Skeletal muscle cell (primary cell): Measurements from ENCODE around the gene SMIM5.
"Not testable (repeated sequence)": the region's sequence is repeated elsewhere in the genome, so short reads cannot be mapped to it uniquely, and the experiment has no call there.

Source experiments
- DNase-seq: peaks from one replicate; pipeline ENCODE4 v3.0.0-alpha.2; 2010; ENCODE audit warnings: low read depth
- H3K4me3 ChIP-seq: 2 replicates; pipeline ENCODE4 v1.5.1; 2011; ENCODE audit warnings: low read depth, mild to moderate bottlenecking, control low read depth, low read length, moderate library complexity

Gene SMIM5, protein sequence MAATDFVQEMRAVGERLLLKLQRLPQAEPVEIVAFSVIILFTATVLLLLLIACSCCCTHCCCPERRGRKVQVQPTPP

DNA sequence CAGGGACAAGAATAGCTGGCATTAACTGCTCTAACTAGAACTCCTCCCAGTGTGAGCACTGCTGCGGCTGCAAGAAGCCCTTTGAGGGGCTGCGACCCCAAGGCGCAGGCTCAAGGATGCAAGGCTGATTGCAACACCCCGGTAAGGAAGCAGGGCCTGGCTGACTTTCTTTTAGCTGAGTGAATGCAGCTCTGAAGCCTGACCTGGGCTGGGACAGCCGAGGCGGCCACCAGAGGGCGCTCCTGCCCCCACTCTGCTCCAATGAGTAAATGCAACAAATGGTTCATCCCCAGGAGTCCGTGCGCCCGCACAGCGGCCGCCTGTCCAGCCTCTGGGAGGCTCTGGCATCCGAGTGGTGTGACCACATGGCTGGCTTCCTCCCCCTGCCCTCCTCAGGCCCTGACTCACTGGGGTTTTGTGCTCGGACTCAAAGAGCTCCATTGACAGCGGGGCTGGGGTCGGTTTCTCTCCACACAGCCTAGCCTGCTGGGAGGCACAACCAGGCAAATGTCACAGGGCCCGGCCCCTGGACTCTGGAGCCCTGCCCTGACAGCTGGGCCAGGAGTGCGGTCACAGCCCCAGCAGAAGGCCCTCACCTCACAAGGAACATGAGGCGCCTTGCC, at the start of gene SMIM5:
TSS of gene SMIM5 (plus strand) at position 572 of the 623 bp plus-strand sequence. CDS start 6,768 bp downstream, outside the sequence.
- no peak within 1 kb of the TSS for H3K4me3 ChIP-seq
- DNase-seq: peak; percentile 60

DNA sequence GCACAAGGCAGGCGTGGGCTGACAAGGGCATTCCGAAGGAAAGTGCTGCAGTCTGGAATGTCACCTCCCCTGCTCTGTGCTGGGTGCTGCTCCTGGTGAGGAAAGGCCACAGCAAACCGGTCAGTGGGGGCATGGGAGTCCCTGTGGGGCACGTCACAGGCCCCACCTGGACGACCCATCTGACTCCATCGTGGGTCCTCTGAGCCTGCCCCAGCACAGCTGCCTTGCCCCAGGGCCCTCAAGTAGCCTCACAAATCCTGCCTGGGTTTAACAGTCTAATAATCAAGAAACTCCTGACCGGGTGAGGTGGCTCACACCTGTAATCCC, 48.4 kb upstream of the SMIM5 start:
- DNase-seq: no peak
- no peak overlapping the region for H3K4me3 ChIP-seq

DNA sequence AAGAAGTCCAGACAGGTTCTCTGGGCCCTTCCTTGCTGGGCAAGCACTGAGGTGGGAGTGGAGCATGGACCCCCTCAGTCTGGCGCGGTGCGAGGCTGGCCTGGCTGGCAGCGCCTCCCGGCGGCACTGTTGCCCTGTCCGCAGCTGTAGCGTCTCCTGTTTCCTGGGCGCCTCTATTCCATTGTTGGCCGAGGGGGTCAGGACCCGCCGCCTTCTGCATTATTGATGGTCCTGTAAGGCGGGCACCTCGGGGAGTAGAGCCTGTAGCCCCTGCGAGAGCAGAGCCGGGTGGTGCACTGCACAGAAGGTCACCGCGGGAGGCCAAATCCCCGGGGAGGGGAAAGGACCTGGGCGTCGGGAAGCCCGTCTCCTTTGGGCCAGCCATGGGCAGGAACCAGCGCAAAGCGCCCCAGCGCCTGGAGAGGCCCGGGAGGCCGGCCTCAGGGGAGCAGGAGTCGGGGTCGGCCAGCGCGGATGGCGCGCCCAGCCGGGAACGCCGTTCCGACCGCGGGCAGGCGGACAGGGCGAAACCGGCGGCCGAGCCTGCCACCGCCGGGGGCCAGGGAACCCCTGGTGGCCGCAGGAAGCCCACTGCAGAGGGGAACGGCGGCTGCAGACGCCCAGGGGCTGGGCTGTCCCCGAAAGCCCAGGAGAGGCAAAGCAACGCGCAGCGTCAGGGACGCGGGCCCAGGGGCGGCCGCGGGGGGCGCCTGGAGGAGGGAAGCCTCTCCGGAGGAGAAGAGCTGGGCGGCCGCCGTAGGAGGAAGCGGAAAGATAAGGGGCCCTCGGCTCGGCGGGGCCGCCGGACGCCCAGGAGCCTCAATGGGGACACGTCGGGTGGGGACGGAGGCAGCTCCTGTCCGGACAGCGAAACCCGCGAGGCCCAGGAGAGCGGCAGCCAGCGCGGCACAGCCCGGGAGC, 45.3 kb upstream of the SMIM5 start, which contains the start of gene MYO15B:
TSS of gene MYO15B (plus strand) at position 126 of the 921 bp plus-strand sequence. CDS start at position 384, 258 bp downstream.
- DNase-seq: no peak
- peak within 1 kb of the TSS; percentile 50 for H3K4me3 ChIP-seq

DNA sequence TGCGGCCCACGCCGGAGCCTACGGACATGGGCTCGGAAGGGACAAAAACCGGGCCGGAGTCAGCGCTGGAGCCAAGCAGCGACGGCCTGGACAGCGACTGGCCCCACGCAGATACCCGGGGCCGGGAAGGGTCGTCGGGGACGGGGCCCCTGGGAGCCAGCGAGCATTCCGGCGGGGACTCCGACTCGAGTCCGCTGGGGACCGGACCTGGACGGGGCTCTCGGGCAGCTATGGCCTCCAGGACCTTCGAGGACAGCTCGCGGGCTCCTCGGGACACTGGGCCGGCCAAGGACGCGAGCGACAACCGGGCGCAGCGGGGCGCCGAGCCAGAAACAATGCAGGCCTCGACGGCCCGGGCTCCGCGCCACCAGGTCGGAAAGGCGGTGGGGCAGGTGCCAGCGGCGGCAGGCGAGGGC, 44.6 kb upstream of the SMIM5 start:
- H3K4me3 ChIP-seq: peak overlapping the region; percentile 50
- DNase-seq: no peak

DNA sequence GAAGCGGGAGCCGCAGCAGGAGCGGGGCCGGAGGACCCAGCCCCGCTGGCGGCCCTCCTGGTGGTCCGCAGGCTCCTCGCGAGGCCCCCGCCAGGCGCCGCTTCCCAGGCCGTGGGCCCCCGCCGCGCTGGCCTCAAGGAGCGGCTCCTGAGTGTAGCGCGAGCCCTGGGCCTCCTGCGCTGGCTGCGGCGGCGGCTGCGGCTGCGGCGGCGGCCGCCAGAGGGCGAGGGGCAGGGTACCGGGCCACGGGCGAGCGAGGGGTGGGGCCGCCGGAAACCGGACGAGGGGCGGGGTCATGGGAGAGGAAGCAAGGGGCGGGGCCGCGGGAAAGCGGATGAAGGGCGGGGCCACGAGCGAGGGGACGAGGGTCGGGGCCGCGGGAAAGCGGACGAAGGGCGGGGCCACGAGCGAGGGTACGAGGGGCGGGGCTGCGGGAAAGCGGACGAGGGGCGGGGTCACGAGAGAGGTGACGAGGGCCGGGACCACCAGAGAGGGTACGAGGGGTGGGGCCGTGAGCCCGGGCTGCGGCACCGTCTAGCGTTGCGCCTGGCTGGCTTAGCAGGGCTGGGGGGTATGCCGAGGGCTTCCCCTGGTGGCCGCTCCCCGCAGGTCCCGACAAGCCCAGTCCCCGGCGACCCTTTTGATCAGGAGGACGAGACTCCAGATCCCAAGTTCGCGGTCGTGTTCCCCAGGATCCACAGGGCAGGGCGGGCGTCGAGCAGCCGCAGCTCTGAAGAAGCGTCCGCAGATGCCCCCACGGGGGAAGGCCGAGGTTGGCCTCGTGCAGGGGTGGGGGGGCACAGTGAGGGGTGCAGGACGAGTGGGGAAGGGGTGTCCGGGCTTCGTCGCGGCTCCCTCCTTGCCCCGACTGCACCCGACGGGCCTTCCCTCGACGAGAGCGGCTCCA, 44.0 kb upstream of the SMIM5 start:
- H3K4me3 ChIP-seq: peak overlapping the region; percentile 50
- peak; percentile 39 for DNase-seq

DNA sequence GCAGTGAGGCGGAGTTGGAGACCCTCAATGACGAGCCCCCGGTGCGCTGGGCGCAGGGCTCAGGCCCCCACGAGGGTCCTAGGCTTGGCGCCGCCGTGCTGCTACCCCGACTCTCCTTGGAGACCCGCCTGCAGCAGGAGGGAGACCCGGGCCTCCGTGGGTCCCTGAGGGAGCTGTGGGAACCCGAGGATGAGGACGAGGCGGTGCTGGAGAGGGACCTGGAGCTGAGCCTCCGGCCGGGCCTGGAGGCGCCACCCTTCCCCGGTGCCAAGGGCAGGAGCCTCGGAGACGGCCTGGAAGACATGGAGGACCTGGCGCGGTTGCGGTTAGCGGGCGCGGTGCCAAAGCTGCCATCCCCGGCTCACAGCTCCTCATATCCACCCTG, 43.3 kb upstream of the SMIM5 start:
- no peak for DNase-seq
- H3K4me3 ChIP-seq: peak overlapping the region; percentile 50

DNA sequence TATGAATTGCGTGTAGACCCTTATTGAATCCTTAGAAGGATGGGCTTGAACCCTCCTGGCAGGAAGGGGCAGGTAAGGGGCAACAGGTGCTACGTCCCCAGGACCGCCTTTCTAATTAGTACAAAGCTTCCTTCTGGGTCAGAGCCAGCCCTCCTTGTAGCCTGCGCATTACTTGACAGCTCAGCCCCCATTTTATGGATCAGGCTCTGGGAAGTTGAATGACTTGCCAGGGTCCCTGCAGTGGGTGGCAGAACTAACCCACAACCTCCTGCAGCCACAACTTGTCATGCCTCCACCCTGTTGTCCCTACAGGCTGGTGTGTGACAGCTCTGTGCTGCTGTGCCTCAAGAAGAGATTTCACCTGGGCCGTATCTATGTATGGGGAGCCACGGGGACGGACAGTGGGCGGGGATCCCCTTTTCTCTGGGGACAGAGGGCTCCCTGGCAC, 42.9 kb upstream of the SMIM5 start:
- H3K4me3 ChIP-seq: no peak overlapping the region
- no peak for DNase-seq

DNA sequence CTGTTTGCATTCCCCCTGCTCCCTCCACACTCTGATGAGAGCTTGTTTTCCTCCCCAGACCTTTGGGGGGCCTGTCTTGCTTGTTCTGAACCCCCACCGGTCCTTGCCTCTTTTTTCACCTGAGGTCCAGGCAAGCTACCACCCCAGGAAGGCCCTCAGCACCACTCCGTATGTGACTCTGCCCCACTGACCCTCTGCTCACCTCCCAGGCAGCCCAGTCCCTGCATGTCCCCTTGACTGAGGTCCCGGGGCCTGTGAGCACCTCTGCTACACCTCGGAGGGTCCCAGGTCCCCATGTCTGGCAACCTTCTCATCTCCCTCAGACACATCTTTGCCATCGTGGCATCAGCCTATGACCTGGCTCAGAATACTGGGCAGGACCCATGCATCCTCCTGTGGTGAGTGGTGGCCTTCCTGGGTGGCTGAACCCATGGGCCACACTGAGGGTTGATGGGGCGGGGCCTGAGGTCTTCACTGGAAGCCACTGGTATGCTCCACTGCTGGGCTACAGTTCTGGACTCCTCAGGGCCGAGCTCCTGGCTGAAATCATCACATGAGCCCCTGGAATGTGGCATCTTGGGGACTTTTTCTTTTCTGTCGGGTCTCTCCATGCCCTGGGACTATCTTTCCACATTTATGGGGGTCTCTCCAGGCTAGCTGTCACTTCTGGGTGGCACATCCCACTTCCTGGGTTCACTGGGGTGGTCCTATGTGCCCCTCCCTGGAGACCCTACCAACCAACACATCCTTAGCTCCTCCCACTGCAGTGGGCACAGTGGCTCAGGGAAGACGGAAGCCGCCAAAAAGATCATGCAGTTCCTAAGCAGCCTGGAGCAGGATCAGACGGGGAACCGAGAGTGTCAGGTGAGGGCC, 42.1 kb upstream of the SMIM5 start:
- DNase-seq: no peak
- H3K4me3 ChIP-seq: no peak overlapping the region

DNA sequence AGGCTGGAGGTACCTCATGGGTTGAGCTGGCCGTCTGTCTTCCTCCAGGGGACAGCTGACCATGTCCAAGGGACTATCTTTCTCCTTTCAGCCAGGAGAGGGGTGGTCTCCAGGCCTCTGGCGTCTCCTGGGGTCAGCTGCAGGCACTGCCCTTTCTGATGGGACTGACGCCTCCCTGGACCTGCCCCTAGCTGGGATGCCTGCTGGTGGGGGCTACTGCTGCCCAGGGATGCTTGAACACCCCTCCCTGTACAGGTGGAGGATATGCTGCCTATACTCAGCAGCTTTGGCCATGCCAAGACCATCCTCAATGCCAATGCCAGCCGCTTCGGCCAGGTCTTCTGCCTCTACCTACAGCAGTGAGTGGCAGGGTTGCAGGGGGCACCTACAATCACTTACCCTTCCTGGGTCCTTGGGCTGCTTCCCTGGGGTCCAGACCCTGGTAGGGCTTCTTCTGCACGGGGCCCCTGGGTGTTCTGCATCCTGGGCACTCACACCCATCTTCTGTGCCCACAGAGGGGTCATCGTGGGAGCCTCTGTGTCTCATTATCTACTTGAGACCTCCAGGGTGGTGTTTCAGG, 41.4 kb upstream of the SMIM5 start:
- no peak for DNase-seq
- no peak overlapping the region for H3K4me3 ChIP-seq

DNA sequence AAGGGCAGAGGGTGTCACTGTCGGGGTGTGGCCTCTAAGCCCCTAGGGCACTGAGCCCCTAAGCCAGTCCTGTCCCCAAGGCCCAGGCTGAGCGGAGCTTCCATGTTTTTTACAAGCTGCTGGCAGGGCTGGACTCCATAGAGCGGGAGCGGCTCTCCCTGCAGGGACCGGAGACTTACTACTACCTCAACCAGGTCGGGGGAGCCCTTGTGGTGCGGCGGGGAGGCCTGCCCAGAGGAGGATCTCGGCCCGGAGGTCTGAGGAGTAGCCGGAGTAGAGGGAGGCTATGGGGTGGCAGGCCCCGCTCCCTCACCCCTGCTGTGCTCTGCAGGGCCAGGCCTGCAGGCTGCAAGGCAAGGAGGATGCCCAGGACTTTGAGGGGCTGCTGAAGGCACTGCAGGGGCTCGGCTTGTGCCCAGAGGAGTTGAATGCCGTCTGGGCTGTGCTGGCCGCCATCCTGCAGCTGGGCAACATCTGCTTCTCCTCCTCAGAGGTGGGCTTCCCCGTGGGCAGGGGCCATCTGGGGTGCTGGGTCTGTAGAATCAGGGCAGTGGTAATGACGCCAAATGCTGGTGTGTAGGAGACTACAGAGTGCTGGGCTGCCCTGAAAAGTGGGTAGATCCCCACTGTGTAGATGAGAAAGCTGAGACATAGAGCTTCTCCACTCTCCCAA, 40.8 kb upstream of the SMIM5 start:
- DNase-seq: no peak
- H3K4me3 ChIP-seq: no peak overlapping the region

DNA sequence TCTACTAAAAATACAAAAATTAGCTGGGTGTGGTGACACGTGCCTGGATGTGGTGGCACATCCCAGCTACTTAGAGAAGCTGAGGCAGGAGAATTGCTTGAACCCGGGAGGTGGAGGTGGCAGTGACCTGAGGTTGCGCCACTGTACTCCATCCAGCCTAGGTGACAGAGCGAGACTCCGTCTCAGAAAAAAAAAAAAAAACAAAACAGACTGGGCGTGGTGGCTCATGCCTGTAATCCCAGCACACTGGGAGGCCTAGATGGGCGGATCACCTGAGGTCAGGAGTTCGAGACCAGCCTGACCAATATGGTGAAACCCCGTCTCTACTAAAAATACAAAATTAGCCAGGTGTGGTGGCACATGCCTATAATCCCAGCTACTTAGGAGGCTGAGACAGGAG, 39.8 kb upstream of the SMIM5 start:
- not testable (repeated sequence) for H3K4me3 ChIP-seq, DNase-seq

DNA sequence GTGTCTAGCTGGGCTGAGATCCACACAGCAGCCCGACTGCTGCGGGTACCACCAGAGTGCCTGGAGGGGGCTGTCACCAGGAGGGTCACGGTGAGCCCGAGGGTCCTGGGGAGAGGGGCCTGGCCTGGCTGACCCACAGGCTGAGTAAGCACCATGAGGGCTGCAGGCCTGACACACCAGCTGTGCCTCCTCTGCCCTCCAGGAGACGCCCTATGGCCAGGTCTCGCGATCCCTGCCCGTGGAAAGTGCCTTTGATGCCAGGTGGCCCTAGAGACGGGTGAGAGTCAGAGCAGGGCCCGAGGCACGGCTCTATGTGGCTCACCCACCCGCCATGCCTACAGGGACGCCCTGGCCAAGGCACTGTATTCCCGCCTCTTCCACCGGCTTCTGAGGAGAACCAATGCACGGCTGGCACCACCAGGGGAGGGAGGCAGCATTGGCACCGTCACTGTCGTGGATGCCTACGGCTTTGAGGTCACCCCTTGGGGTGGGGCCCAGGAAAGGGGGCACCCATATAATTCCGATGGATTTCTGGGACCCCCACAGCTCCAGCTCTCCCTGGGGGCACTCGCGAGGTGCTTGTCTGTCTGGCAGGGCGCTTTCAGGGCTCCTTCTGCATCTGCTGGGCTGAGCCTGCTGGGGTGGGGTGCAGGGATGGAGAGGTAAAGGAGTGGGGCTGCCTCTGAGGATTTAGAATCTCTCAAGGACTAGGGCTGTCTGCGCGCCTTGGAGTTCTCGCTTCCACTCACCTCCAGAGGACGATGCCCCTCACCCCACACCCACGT, 38.5 kb upstream of the SMIM5 start:
- no peak for DNase-seq

DNA sequence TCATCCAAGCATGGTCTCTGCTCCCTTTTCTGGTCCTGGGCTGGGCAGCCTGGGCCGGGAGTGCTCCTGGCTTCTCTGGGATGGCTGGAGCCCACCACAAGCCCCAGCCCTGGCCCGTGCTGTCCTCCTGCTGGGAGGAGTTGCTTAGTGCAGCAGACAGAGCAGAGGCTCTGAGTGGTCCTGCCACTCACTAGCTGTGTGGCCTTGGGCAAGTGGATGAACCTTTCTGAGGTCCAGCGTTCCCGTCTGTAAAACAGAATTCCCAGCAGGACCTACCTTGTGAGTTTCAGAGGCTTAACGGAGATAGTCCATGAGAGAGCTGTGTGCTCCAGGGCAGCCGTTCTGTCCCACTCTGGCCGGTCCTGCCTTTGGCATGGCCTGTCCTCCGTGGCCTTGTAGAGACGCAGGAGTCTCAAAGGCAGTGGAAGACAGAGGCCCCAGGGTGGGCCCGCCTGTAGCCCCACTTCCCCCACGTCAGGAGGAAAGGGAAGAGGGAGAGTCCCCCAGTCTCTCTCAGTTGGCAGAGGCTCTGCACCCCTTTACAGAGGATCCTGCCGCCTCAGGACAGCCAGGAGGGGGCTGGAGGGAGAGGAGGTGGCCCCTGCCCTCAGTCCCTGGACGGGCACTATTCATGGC, 37.8 kb upstream of the SMIM5 start:
- H3K4me3 ChIP-seq: no peak overlapping the region
- DNase-seq: no peak

More for the DNA sequence above, 38.5 kb upstream of the SMIM5 start:
- no peak overlapping the region for H3K4me3 ChIP-seq

DNA sequence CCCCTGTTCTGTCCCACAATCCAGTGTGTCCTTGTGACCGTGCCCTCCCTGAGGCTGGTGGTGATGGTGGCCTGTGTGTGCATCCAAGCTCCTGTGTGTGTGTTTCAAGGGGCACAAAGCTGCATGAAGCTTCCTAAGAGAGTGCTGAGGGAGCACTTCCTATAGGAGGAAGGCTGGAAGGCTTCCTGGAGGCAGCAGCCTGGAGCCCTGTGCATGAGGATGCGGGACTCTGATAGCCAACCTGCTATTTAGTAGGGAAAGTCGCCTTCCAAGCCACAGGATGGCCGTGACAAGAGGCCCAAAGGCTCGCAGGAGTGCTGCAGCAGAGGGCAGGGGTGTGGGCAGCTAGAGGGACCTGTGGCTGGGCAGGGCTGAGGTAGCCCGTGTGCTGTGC, 37.3 kb upstream of the SMIM5 start:
- no peak for DNase-seq
- no peak overlapping the region for H3K4me3 ChIP-seq

DNA sequence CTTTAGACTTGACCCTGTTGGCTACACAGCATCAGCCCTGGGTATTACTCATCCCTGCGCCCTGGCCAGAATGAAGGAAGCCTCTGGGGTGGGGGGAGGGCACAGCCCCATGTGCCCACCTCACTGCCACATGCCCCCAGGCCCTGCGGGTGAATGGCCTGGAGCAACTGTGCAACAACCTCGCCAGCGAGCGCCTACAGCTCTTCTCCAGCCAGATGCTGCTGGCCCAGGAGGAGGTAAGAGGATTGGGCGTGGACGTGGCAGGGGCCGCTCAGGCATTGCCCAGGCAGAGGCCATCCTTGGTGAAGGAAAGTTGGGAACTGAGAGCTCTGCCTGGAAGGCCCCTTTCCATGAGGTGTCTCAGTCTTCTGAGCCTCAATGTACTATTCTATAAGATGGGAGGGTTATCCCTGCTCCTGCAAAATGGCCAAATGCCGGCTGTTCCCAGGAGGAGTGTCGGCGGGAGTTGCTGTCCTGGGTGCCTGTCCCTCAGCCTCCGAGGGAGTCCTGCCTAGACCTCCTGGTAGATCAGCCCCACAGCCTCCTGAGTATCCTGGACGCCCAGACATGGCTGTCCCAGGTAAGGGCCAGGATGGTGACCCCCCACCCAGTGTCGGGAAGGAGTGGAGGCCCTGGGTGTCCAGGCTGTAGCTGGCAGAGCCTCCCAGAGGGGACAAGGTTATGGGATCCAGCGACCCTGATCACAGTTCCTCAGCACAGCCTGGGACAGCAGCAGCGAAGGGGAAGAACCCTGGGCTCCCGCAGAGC, 36.7 kb upstream of the SMIM5 start:
- no peak for DNase-seq
- H3K4me3 ChIP-seq: no peak overlapping the region
